Vagina (tissue), 2 donors: ENCODE data around the gene MMEL1. TPM values are rescaled to one million over a fixed set of nuclear protein-coding genes. Genes with fewer than 3 reads are reported as not detected.

Experiments used
- DNase-seq, 2 donors: peaks; one replicate each; pipeline ENCODE4 v3.0.0-alpha.2; 2017; ENCODE audit errors: extremely low spot score in 2 of 2
- H3K27ac ChIP-seq: fragments of 200-600 bp; sonication (generic); one replicate; pipeline ENCODE4 v1.5.1; 2019
- H3K27me3 ChIP-seq: fragments of 200-600 bp; sonication (generic); one replicate; pipeline ENCODE4 v1.5.1; 2019
- H3K36me3 ChIP-seq, 2 donors: fragments of 200-600 bp; sonication (generic); one replicate each; pipeline ENCODE4 v1.5.1; 2017 to 2019
- H3K4me1 ChIP-seq: fragments of 200-600 bp; sonication (generic); one replicate; pipeline ENCODE4 v1.5.1; 2019
- H3K4me3 ChIP-seq, 2 donors: fragments of 200-600 bp; sonication (generic); 1 replicate in 1 of 2; 2 replicates in 1 of 2; pipeline ENCODE4 v1.5.1; 2016 to 2019
- H3K9me3 ChIP-seq: fragments of 200-600 bp; sonication (generic); one replicate; pipeline ENCODE4 v1.5.1; 2019
- CTCF ChIP-seq, 3 experiments: fragments of 450-650 bp in 2 of 3; fragments of 200-600 bp in 1 of 3; sonication (generic) in 1 of 3; IDR thresholded peaks; one replicate each; pipeline ENCODE4 v1.5.1; 2017 to 2019; ENCODE audit warnings: antibody characterized with exemption in 3 of 3, mild to moderate bottlenecking in 2 of 3, moderate library complexity in 2 of 3
- POLR2A ChIP-seq, 2 donors: fragments of 450-650 bp; IDR thresholded peaks; one replicate each; pipeline ENCODE4 v1.6.1; 2017; ENCODE audit warnings: antibody characterized with exemption in 2 of 2, mild to moderate bottlenecking in 2 of 2, moderate library complexity in 2 of 2
- POLR2AphosphoS5 ChIP-seq, 2 donors: sonication (generic); formaldehyde crosslinking; IDR thresholded peaks; one replicate each; pipeline ENCODE4 v1.9.0; 2017; ENCODE audit warnings: antibody characterized with exemption in 2 of 2, mild to moderate bottlenecking in 2 of 2, low read depth in 1 of 2; ENCODE audit not compliant: insufficient read depth in 1 of 2
- intact Hi-C: fragments of 100-400 bp; cut with DNase I; formaldehyde crosslinking; loops from one replicate; pipeline ENCODE4 v1.15.1; 2023
- total RNA-seq: library from RNA; depleted of rRNA; stranded (reverse); fragments of >200 nt; gene quantifications from one replicate; pipeline ENCODE4 v1.2.3, GENCODE V29; 2016

MMEL1 gene
- total RNA-seq, 1 donor from 2014 or later = 4.4 TPM

- no peaks in the 10 kb centered on the region for H3K27me3 ChIP-seq
- peak overlapping the region; percentile 48 to 67 for H3K4me3 ChIP-seq
- peaks cover 40% of the 10 kb centered on the region for H3K4me1 ChIP-seq
- H3K9me3 ChIP-seq = no peaks in the 10 kb centered on the region
- no peak for TF ChIP-seq CTCF (IDR thresholded peaks at IDR 0.05)
- no peak for TF ChIP-seq POLR2AphosphoS5 (IDR thresholded peaks at IDR 0.05; ENCODE audit: insufficient read depth in 1 of 2, low read depth in 1 of 2)
- H3K36me3 ChIP-seq = no peaks in the 10 kb centered on the region
- H3K27ac ChIP-seq = no peak overlapping the region
- DNase-seq = no peak
- intact Hi-C loops = loop anchor here (5.0 kb wide), 1 partner anchor 41 kb away; no protein-coding TSS in a partner anchor
Observed at GRCh38 chr1:2587860-2588571, 44.8 kb downstream of the MMEL1 start.

- Histone ChIP-seq H3K4me3 (peak overlapping the region; percentile 48 to 67), H3K36me3 (no peaks in the 10 kb centered on the region), H3K9me3 (no peaks in the 10 kb centered on the region), H3K27me3 (no peaks in the 10 kb centered on the region), H3K4me1 (peaks cover 37% of the 10 kb centered on the region), H3K27ac (peak overlapping the region; percentile 94)
- intact Hi-C loops = loop anchor here (5.0 kb wide), 1 partner anchor 40 kb away; no protein-coding TSS in a partner anchor
- no peak for TF ChIP-seq CTCF (IDR thresholded peaks at IDR 0.05)
- DNase-seq = no peak
Observed at GRCh38 chr1:2587071-2587859, 45.6 kb downstream of the MMEL1 start.

- H3K36me3 ChIP-seq = no peaks in the 10 kb centered on the region
- intact Hi-C loops = loop anchor here (5.0 kb wide), 1 partner anchor 39 kb away; no protein-coding TSS in a partner anchor
Observed at GRCh38 chr1:2586154-2587070, 46.4 kb downstream of the MMEL1 start, which contains the start of gene PRXL2B. PRXL2B (plus strand) TSS chr1:2586777; CDS start chr1:2586886, 109 bp downstream.

More at GRCh38 chr1:2586154-2587070, 46.4 kb downstream of the MMEL1 start, which contains the start of gene PRXL2B:
- Histone ChIP-seq H3K4me3 (peak within 1 kb of the TSS; percentile 67 to 78), H3K27me3 (no peaks in the 10 kb centered on the region), H3K27ac (peak within 1 kb of the TSS; percentile 94), H3K9me3 (no peaks in the 10 kb centered on the region), H3K4me1 (peaks cover 37% of the 10 kb centered on the region)
- peak; percentile 52 to 67 for TF ChIP-seq POLR2AphosphoS5 (IDR thresholded peaks at IDR 0.05; ENCODE audit: insufficient read depth in 1 of 2, low read depth in 1 of 2)
- peak in 1 of 2 donors; percentile 95 for TF ChIP-seq POLR2A (IDR thresholded peaks at IDR 0.05)
- no peak for TF ChIP-seq CTCF (IDR thresholded peaks at IDR 0.05)
- DNase-seq = peak in 1 of 2 donors; percentile 99
